Activated CD8-positive, alpha-beta memory T cell treated with anti-CD3 and anti-CD28 coated beads, Interleukin-2, amount 10 ng/mL, durations not matched to agents 7 days and 5 days (primary cell): ENCODE measurements around the gene TMEM106A. TPM values are rescaled to one million over a fixed set of nuclear protein-coding genes. Genes with fewer than 3 reads are reported as not detected.
"Not testable (repeated sequence)": the region's sequence is repeated elsewhere in the genome, so short reads cannot be mapped to it uniquely, and the experiment has no call there.

Source experiments
- ATAC-seq: fragments of 150-1000 bp; cut with Tn5 transposase; one replicate; pipeline ENCODE4 v1.10.0; 2021; ENCODE audit warnings: moderate library complexity
- CTCF ChIA-PET: fragments of 350-600 bp; sonication (Branson Sonifier 250); formaldehyde crosslinking; loops from one replicate; lab custom pipeline; 2021; ENCODE audit warnings: antibody characterized with exemption; lab: Charles Lee
- DNase-seq: peaks from one replicate; pipeline ENCODE4 v3.0.0-alpha.2; 2020
- H3K27ac Mint-ChIP-seq: one replicate; pipeline ENCODE4 v1.8.0; 2021; ENCODE audit warnings: mild to moderate bottlenecking, mixed read lengths
- H3K27me3 Mint-ChIP-seq: one replicate; pipeline ENCODE4 v1.8.0; 2021; ENCODE audit warnings: mixed read lengths
- H3K36me3 Mint-ChIP-seq: one replicate; pipeline ENCODE4 v1.8.0; 2021; ENCODE audit warnings: mild to moderate bottlenecking, mixed read lengths
- H3K4me1 Mint-ChIP-seq: one replicate; pipeline ENCODE4 v1.8.0; 2021; ENCODE audit warnings: mixed read lengths
- H3K4me3 Mint-ChIP-seq: one replicate; pipeline ENCODE4 v1.8.0; 2021; ENCODE audit warnings: mild to moderate bottlenecking, moderate library complexity, mixed read lengths
- H3K9me3 Mint-ChIP-seq: one replicate; pipeline ENCODE4 v1.8.0; 2022; ENCODE audit warnings: low read depth, mixed read lengths
- total RNA-seq, 2 experiments: library from RNA; stranded (reverse); gene quantifications; one replicate each; pipeline ENCODE4 v1.2.3, GENCODE V29; 2021

Gene TMEM106A
- total RNA-seq = 10 to 100 TPM; 13.8 to 23.1 TPM

GRCh38 chr17:43211480-43212402 is at the start of gene TMEM106A:
Gene TMEM106A (plus strand): TSS chr17:43211875. CDS start chr17:43213042, 1,167 bp downstream.
- Mint-ChIP-seq H3K4me3 (peak within 1 kb of the TSS; percentile 86), H3K27ac (peak within 1 kb of the TSS; percentile 91), H3K36me3 (peaks cover 31% of the 10 kb centered on the region), H3K4me1 (peaks cover 31% of the 10 kb centered on the region), H3K27me3 (no peaks in the 10 kb centered on the region), H3K9me3 (no peaks in the 10 kb centered on the region)
- CTCF ChIA-PET = interaction anchor here (0.7 to 2.4 kb wide), 13 partner anchors 8 to 214 kb away, joined by 3 to 7 read pairs (median 4); partner anchors contain the start of genes NBR1 and RPL27
- ATAC-seq (peak; percentile 94), DNase-seq (peak; percentile 86)

- ATAC-seq, CTCF ChIA-PET, H3K4me3 Mint-ChIP-seq, DNase-seq, H3K9me3 Mint-ChIP-seq, H3K27me3 Mint-ChIP-seq, H3K36me3 Mint-ChIP-seq: not testable (repeated sequence)
- Mint-ChIP-seq H3K27ac (peak overlapping the region; percentile 36), H3K4me1 (peaks cover 15% of the 10 kb centered on the region)
Measured at GRCh38 chr17:43165971-43166370, 45.7 kb upstream of the TMEM106A start.

- ATAC-seq = peak; percentile 29
- no peak overlapping the region for H3K27ac Mint-ChIP-seq
- CTCF ChIA-PET = interaction anchor here (0.6 to 1.5 kb wide), 6 partner anchors 42 to 592 kb away, joined by 3 to 4 read pairs (median 3); partner anchors contain the start of genes BRCA1, DHX8, IFI35 and TMEM106A
Measured at GRCh38 chr17:43169561-43170139, 42.0 kb upstream of the TMEM106A start.

GRCh38 chr17:43170140-43170765 is 41.4 kb upstream of the TMEM106A start:
- H3K27ac Mint-ChIP-seq = no peak overlapping the region
- ATAC-seq (peak; percentile 83), DNase-seq (peak; percentile 96)
- no peaks in the 10 kb centered on the region for H3K27me3 Mint-ChIP-seq
- no peak overlapping the region for H3K4me3 Mint-ChIP-seq
- CTCF ChIA-PET = interaction anchor here (0.6 to 1.5 kb wide), 4 partner anchors 42 to 313 kb away, joined by 3 to 4 read pairs (median 4); partner anchors contain the start of genes DHX8, IFI35 and TMEM106A
- peaks cover 8% of the 10 kb centered on the region for H3K36me3 Mint-ChIP-seq
- peaks cover 35% of the 10 kb centered on the region for H3K4me1 Mint-ChIP-seq
- H3K9me3 Mint-ChIP-seq = no peaks in the 10 kb centered on the region

More at GRCh38 chr17:43169561-43170139, 42.0 kb upstream of the TMEM106A start:
- no peaks in the 10 kb centered on the region for H3K9me3 Mint-ChIP-seq
- no peak overlapping the region for H3K4me3 Mint-ChIP-seq
- peak; percentile 51 for DNase-seq
- H3K36me3 Mint-ChIP-seq = peaks cover 5% of the 10 kb centered on the region
- peaks cover 31% of the 10 kb centered on the region for H3K4me1 Mint-ChIP-seq
- no peaks in the 10 kb centered on the region for H3K27me3 Mint-ChIP-seq

GRCh38 chr17:43170766-43171585 is 40.7 kb upstream of the TMEM106A start, which contains the start of gene NBR1:
Gene NBR1 (plus strand): TSS chr17:43171214. CDS start chr17:43175800, 4,586 bp downstream.
- ATAC-seq (peak; percentile 85), DNase-seq (peak; percentile 99)
- CTCF ChIA-PET = interaction anchor here (0.6 to 1.7 kb wide), 10 partner anchors 20 to 739 kb away, joined by 3 to 5 read pairs (median 4); partner anchors contain the start of genes DHX8, RPL27 and TMEM106A
- H3K4me1 Mint-ChIP-seq = peaks cover 40% of the 10 kb centered on the region
- H3K27ac Mint-ChIP-seq = no peak within 1 kb of the TSS
- peaks cover 15% of the 10 kb centered on the region for H3K36me3 Mint-ChIP-seq
- H3K27me3 Mint-ChIP-seq = no peaks in the 10 kb centered on the region
- no peak within 1 kb of the TSS for H3K4me3 Mint-ChIP-seq
- no peaks in the 10 kb centered on the region for H3K9me3 Mint-ChIP-seq

- peaks cover 21% of the 10 kb centered on the region for H3K36me3 Mint-ChIP-seq
- H3K4me3 Mint-ChIP-seq = no peak overlapping the region
- H3K4me1 Mint-ChIP-seq = peaks cover 41% of the 10 kb centered on the region
- DNase-seq (peak; percentile 15), ATAC-seq (no peak)
- H3K9me3 Mint-ChIP-seq = no peaks in the 10 kb centered on the region
- H3K27ac Mint-ChIP-seq = no peak overlapping the region
- CTCF ChIA-PET = interaction anchor here (0.6 to 1.7 kb wide), 12 partner anchors 20 to 738 kb away, joined by 3 to 5 read pairs (median 4); partner anchors contain the start of genes DHX8, RPL27 and TMEM106A
- H3K27me3 Mint-ChIP-seq = no peaks in the 10 kb centered on the region
Measured at GRCh38 chr17:43171586-43172487, 39.8 kb upstream of the TMEM106A start.

- CTCF ChIA-PET = interaction anchor here (1.1 kb wide), 1 partner anchor 177 kb away, joined by 3 read pairs; the partner anchor contains the start of gene RPL27
- Mint-ChIP-seq H3K36me3 (peaks cover 34% of the 10 kb centered on the region), H3K27ac (peak overlapping the region; percentile 70), H3K27me3 (no peaks in the 10 kb centered on the region), H3K4me1 (peaks cover 40% of the 10 kb centered on the region), H3K9me3 (no peaks in the 10 kb centered on the region), H3K4me3 (peak overlapping the region; percentile 18)
- DNase-seq (no peak), ATAC-seq (no peak)
Measured at GRCh38 chr17:43175213-43176118, 36.2 kb upstream of the TMEM106A start.

GRCh38 chr17:43176119-43176570 is 35.5 kb upstream of the TMEM106A start:
- Mint-ChIP-seq H3K9me3 (no peaks in the 10 kb centered on the region), H3K4me3 (peak overlapping the region; percentile 18), H3K36me3 (peaks cover 38% of the 10 kb centered on the region), H3K27me3 (no peaks in the 10 kb centered on the region), H3K4me1 (peaks cover 40% of the 10 kb centered on the region), H3K27ac (peak overlapping the region; percentile 70)
- ATAC-seq = no peak
- CTCF ChIA-PET = interaction anchor here (1.1 kb wide), 1 partner anchor 178 kb away, joined by 3 read pairs; the partner anchor contains the start of gene RPL27
- DNase-seq = peak; percentile 9

- Mint-ChIP-seq H3K9me3 (no peaks in the 10 kb centered on the region), H3K27me3 (no peaks in the 10 kb centered on the region), H3K4me1 (no peaks in the 10 kb centered on the region), H3K4me3 (no peak overlapping the region), H3K36me3 (peaks cover 27% of the 10 kb centered on the region), H3K27ac (no peak overlapping the region)
- CTCF ChIA-PET = no interaction called here
- DNase-seq = no peak
- ATAC-seq = no peak
Measured at GRCh38 chr17:43183921-43184320, 27.8 kb upstream of the TMEM106A start.

- H3K27ac Mint-ChIP-seq, H3K4me3 Mint-ChIP-seq, ATAC-seq, H3K27me3 Mint-ChIP-seq, DNase-seq, H3K4me1 Mint-ChIP-seq, CTCF ChIA-PET, H3K9me3 Mint-ChIP-seq: not testable (repeated sequence)
- H3K36me3 Mint-ChIP-seq = peaks cover 36% of the 10 kb centered on the region
Measured at GRCh38 chr17:43186656-43187055, 25.0 kb upstream of the TMEM106A start.
